Liver (tissue), 3 donors: ENCODE results near the gene KMT2E.

ENCODE experiments used
- CTCF ChIP-seq: fragments of 150-350 bp; IDR thresholded peaks from 2 replicates; pipeline ENCODE4 v1.5.1; 2017; ENCODE audit warnings: improper control_type of control experiment, low read depth, low read length; ENCODE audit not compliant: missing input control
- EGR1 ChIP-seq, 2 donors: IDR thresholded peaks; 2 replicates each; pipeline ENCODE4 v1.6.1; 2016 to 2018; ENCODE audit warnings: antibody characterized with exemption in 2 of 2, low read depth in 2 of 2
- GABPA ChIP-seq, 2 donors: IDR thresholded peaks in 1 of 2; conservative IDR thresholded peaks in 1 of 2; 2 replicates each; pipeline ENCODE4 v1.6.1; 2016; ENCODE audit warnings: antibody characterized with exemption in 2 of 2, mild to moderate bottlenecking in 1 of 2, moderate library complexity in 1 of 2
- RAD21 ChIP-seq, 2 donors: IDR thresholded peaks; 2 replicates each; pipeline ENCODE4 v1.6.1; 2016; ENCODE audit warnings: antibody characterized with exemption in 2 of 2, mild to moderate bottlenecking in 2 of 2
- REST ChIP-seq: IDR thresholded peaks from 2 replicates; pipeline ENCODE4 v1.6.1; 2016; ENCODE audit warnings: antibody characterized with exemption, mild to moderate bottlenecking
- RXRA ChIP-seq, 2 donors: IDR thresholded peaks; 2 replicates each; pipeline ENCODE4 v1.6.1; 2017 to 2018; ENCODE audit warnings: antibody characterized with exemption in 2 of 2, mild to moderate bottlenecking in 1 of 2
- YY1 ChIP-seq: IDR thresholded peaks from 2 replicates; pipeline ENCODE4 v1.6.1; 2016; ENCODE audit warnings: antibody characterized with exemption, mild to moderate bottlenecking
- TF ChIP-seq, protein P1 (sequence below): IDR thresholded peaks from 2 replicates; pipeline ENCODE4 v1.6.1; 2016; ENCODE audit warnings: antibody characterized with exemption
- donor health status: healthy.
- donor health status: healthy.

GRCh38 chr7:104983578-104984539, 30.1 kb upstream of the KMT2E start:
- TF ChIP-seq CTCF: peak; percentile 42
- peak; percentile 69 to 91 for TF ChIP-seq GABPA (IDR thresholded peaks at IDR 0.05 in 1 of 2, conservative IDR thresholded peaks at IDR 0.05 in 1 of 2)
- TF ChIP-seq, protein P1, sequence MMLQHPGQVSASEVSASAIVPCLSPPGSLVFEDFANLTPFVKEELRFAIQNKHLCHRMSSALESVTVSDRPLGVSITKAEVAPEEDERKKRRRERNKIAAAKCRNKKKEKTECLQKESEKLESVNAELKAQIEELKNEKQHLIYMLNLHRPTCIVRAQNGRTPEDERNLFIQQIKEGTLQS: no peak
- peak; percentile 98 for TF ChIP-seq YY1
- TF ChIP-seq REST: peak; percentile 14
- TF ChIP-seq RXRA (IDR thresholded peaks at IDR 0.05): peak in 1 of 2 donors; percentile 36
- peak in 1 of 2 donors; percentile 42 for TF ChIP-seq EGR1 (IDR thresholded peaks at IDR 0.05; ENCODE audit: low read depth in 2 of 2)
- peak; percentile 43 to 57 for TF ChIP-seq RAD21 (IDR thresholded peaks at IDR 0.05)
